Fibroblast of lung (primary cell): ENCODE measurements around the gene MYL2.

Experiments used
- EZH2 ChIP-seq: IDR thresholded peaks from 2 replicates; pipeline ENCODE4 v1.5.1; 2012; ENCODE audit warnings: low read length, control low read depth, mild to moderate bottlenecking; ENCODE audit errors: missing control alignments
- TF ChIP-seq, protein P1 (sequence below), 2 donors: IDR thresholded peaks in 1 of 2; conservative IDR thresholded peaks in 1 of 2; 1 replicate in 1 of 2; 2 replicates in 1 of 2; pipeline ENCODE4 v1.5.1; 2011 to 2012; ENCODE audit warnings: low read length in 2 of 2, control low read depth in 1 of 2, inconsistent platforms in 1 of 2, low read depth in 1 of 2, mild to moderate bottlenecking in 1 of 2

DNA sequence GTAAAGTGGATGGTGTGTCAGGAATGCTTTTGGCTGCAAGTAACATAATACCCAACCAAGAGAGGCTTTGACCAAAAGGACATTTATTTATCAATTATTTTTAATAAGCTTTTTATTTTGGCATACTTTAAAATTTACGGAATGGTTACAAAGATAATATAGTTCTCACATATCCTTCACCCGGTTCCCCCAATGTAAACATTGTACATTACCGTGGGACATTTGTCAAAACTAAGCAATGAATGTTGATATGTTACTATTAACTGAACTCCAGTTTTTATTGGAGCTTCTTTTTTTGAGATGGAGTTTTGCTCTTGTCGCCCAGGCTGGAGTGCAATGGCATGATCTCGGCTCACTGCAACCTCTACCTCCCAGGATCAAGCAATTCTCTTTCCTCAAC is 50.6 kb downstream of the MYL2 start:
- TF ChIP-seq, protein P1, sequence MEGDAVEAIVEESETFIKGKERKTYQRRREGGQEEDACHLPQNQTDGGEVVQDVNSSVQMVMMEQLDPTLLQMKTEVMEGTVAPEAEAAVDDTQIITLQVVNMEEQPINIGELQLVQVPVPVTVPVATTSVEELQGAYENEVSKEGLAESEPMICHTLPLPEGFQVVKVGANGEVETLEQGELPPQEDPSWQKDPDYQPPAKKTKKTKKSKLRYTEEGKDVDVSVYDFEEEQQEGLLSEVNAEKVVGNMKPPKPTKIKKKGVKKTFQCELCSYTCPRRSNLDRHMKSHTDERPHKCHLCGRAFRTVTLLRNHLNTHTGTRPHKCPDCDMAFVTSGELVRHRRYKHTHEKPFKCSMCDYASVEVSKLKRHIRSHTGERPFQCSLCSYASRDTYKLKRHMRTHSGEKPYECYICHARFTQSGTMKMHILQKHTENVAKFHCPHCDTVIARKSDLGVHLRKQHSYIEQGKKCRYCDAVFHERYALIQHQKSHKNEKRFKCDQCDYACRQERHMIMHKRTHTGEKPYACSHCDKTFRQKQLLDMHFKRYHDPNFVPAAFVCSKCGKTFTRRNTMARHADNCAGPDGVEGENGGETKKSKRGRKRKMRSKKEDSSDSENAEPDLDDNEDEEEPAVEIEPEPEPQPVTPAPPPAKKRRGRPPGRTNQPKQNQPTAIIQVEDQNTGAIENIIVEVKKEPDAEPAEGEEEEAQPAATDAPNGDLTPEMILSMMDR (conservative IDR thresholded peaks at IDR 0.05 in 1 of 2, IDR thresholded peaks at IDR 0.05 in 1 of 2; ENCODE audit: low read depth in 1 of 2, low read length in 2 of 2): no peak
- TF ChIP-seq EZH2: no peak
